ENCODE measurements around the gene HOXB6. TPM values are rescaled to one million over a fixed set of nuclear protein-coding genes. Genes with fewer than 3 reads are reported as not detected.

The HOXB6 gene
- total RNA-seq, 2 donors from 2014 or later: not detected

- Histone ChIP-seq H3K4me3 (ENCODE audit: low read length) (no peak overlapping the region), H3K9me3 (ENCODE audit: control insufficient read depth, low read length) (peaks cover 4% of the 10 kb centered on the region), H3K36me3 (ENCODE audit: control insufficient read depth, insufficient read depth, low read length) (no peaks in the 10 kb centered on the region), H3K4me1 (ENCODE audit: control insufficient read depth, insufficient read depth, low read length) (no peaks in the 10 kb centered on the region), H3K9ac (ENCODE audit: extremely low read depth, low read length, poor library complexity, severe bottlenecking) (no peak overlapping the region), H3K27ac (ENCODE audit: low read depth, low read length) (peak overlapping the region; percentile 16), H3K27me3 (ENCODE audit: control insufficient read depth, insufficient read depth, low read length, poor library complexity, severe bottlenecking) (peaks cover 100% of the 10 kb centered on the region)
- TF ChIP-seq CTCF (conservative IDR thresholded peaks at IDR 0.05): no peak
- peaks cover 7% of the 10 kb centered on the region for H3K4me1 Mint-ChIP-seq
- peaks cover 99% of the 10 kb centered on the region for H3K27me3 Mint-ChIP-seq (ENCODE audit: insufficient read depth)
- peak overlapping the region; percentile 25 for H3K4me3 Mint-ChIP-seq
- no peaks in the 10 kb centered on the region for H3K36me3 Mint-ChIP-seq (ENCODE audit: low read depth)
- DNase-seq: peak; percentile 86
- H3K27ac Mint-ChIP-seq: no peak overlapping the region
- H3K9me3 Mint-ChIP-seq: peaks cover 2% of the 10 kb centered on the region
- 0 to 4% methylated on average over 5 to 36 of the region's 36 CpGs for WGBS, 2 experiments (ENCODE audit: insufficient coverage in 1 of 2, insufficient read length in 1 of 2)
These were observed 7.1 kb upstream of the HOXB6 start for GRCh38 chr17:48611681-48612455.

GRCh38 chr17:48611213-48611612 lies 6.4 kb upstream of the HOXB6 start:
- H3K9me3 Mint-ChIP-seq: peaks cover 2% of the 10 kb centered on the region
- no peak for DNase-seq
- Histone ChIP-seq H3K9me3 (ENCODE audit: control insufficient read depth, low read length) (peaks cover 4% of the 10 kb centered on the region), H3K27me3 (ENCODE audit: control insufficient read depth, insufficient read depth, low read length, poor library complexity, severe bottlenecking) (peaks cover 100% of the 10 kb centered on the region), H3K27ac (ENCODE audit: low read depth, low read length) (no peak overlapping the region), H3K36me3 (ENCODE audit: control insufficient read depth, insufficient read depth, low read length) (no peaks in the 10 kb centered on the region), H3K9ac (ENCODE audit: extremely low read depth, low read length, poor library complexity, severe bottlenecking) (no peak overlapping the region), H3K4me3 (ENCODE audit: low read length) (no peak overlapping the region), H3K4me1 (ENCODE audit: control insufficient read depth, insufficient read depth, low read length) (no peaks in the 10 kb centered on the region)
- H3K36me3 Mint-ChIP-seq (ENCODE audit: low read depth): no peaks in the 10 kb centered on the region
- H3K27me3 Mint-ChIP-seq (ENCODE audit: insufficient read depth): peaks cover 99% of the 10 kb centered on the region
- TF ChIP-seq CTCF (conservative IDR thresholded peaks at IDR 0.05): no peak
- WGBS, 2 experiments (ENCODE audit: insufficient coverage in 1 of 2, insufficient read length in 1 of 2): 8 to 10% methylated on average over 2 to 22 of the region's 22 CpGs
- no peak overlapping the region for H3K27ac Mint-ChIP-seq
- H3K4me1 Mint-ChIP-seq: peaks cover 7% of the 10 kb centered on the region
- H3K4me3 Mint-ChIP-seq: peak overlapping the region; percentile 43

GRCh38 chr17:48610282-48611211 lies 5.8 kb upstream of the HOXB6 start, which contains the start of gene HOXB7:
HOXB7 (minus strand) TSS chr17:48611017; CDS start chr17:48610918, 99 bp downstream.
- Histone ChIP-seq H3K36me3 (ENCODE audit: control insufficient read depth, insufficient read depth, low read length) (no peaks in the 10 kb centered on the region), H3K4me1 (ENCODE audit: control insufficient read depth, insufficient read depth, low read length) (no peaks in the 10 kb centered on the region), H3K9ac (ENCODE audit: extremely low read depth, low read length, poor library complexity, severe bottlenecking) (no peak within 1 kb of the TSS), H3K27ac (ENCODE audit: low read depth, low read length) (peak within 1 kb of the TSS; percentile 16), H3K4me3 (ENCODE audit: low read length) (peak within 1 kb of the TSS; percentile 64), H3K27me3 (ENCODE audit: control insufficient read depth, insufficient read depth, low read length, poor library complexity, severe bottlenecking) (peaks cover 100% of the 10 kb centered on the region), H3K9me3 (ENCODE audit: control insufficient read depth, low read length) (peaks cover 6% of the 10 kb centered on the region)
- no peak within 1 kb of the TSS for H3K27ac Mint-ChIP-seq
- peak; percentile 85 for DNase-seq
- TF ChIP-seq CTCF (conservative IDR thresholded peaks at IDR 0.05): no peak
- H3K27me3 Mint-ChIP-seq (ENCODE audit: insufficient read depth): peaks cover 99% of the 10 kb centered on the region
- peaks cover 7% of the 10 kb centered on the region for H3K4me1 Mint-ChIP-seq
- peaks cover 2% of the 10 kb centered on the region for H3K9me3 Mint-ChIP-seq
- 3 to 4% methylated on average over 18 to 79 of the region's 79 CpGs for WGBS, 2 experiments (ENCODE audit: insufficient coverage in 1 of 2, insufficient read length in 1 of 2)
- no peaks in the 10 kb centered on the region for H3K36me3 Mint-ChIP-seq (ENCODE audit: low read depth)
- peak within 1 kb of the TSS; percentile 43 for H3K4me3 Mint-ChIP-seq

Data from endodermal cell (in vitro differentiated cells).